ENCODE data around the gene PDE5A.
"Not testable (repeated sequence)": the region's sequence is repeated elsewhere in the genome, so short reads cannot be mapped to it uniquely, and the experiment has no call there.

The PDE5A gene

GRCh38 chr4:119643306-119644042 lies 14.9 kb upstream of the PDE5A start:
- DNase-seq: no peak

- DNase-seq: no peak
Measured at GRCh38 chr4:119641765-119642164, 13.2 kb upstream of the PDE5A start.

GRCh38 chr4:119638359-119638758 lies 9.8 kb upstream of the PDE5A start:
- DNase-seq: no peak

- DNase-seq: not testable (repeated sequence)
Measured at GRCh38 chr4:119636851-119637250, 8.2 kb upstream of the PDE5A start.

GRCh38 chr4:119632216-119632615 lies 3.6 kb upstream of the PDE5A start:
- no peak for DNase-seq

- DNase-seq: no peak
Measured at GRCh38 chr4:119629142-119629471, 503 bp upstream of the PDE5A start.

- peak; percentile 43 to 65 for DNase-seq
Measured at GRCh38 chr4:119627267-119628255, 1.0 kb downstream of the PDE5A start.

- no peak for DNase-seq
Measured at GRCh38 chr4:119626943-119627266, 1.7 kb downstream of the PDE5A start.

- no peak for DNase-seq
Measured at GRCh38 chr4:119626420-119626819, 2.2 kb downstream of the PDE5A start.

GRCh38 chr4:119625761-119626160 lies 2.8 kb downstream of the PDE5A start:
- DNase-seq: no peak

- DNase-seq: no peak
Measured at GRCh38 chr4:119624356-119624755, 4.2 kb downstream of the PDE5A start.

- DNase-seq: no peak
Measured at GRCh38 chr4:119623025-119623424, 5.6 kb downstream of the PDE5A start.

GRCh38 chr4:119615068-119615719 lies 13.4 kb downstream of the PDE5A start:
- no peak for DNase-seq

GRCh38 chr4:119604266-119604665 lies 24.3 kb downstream of the PDE5A start:
- no peak for DNase-seq

GRCh38 chr4:119602366-119602765 lies 26.2 kb downstream of the PDE5A start:
- DNase-seq: no peak

- DNase-seq: no peak
Measured at GRCh38 chr4:119598521-119598920, 30.1 kb downstream of the PDE5A start.

- no peak for DNase-seq
Measured at GRCh38 chr4:119597377-119597776, 31.2 kb downstream of the PDE5A start.

- DNase-seq: no peak
Measured at GRCh38 chr4:119593698-119594097, 34.9 kb downstream of the PDE5A start.

GRCh38 chr4:119592830-119593229 lies 35.8 kb downstream of the PDE5A start:
- DNase-seq: no peak

GRCh38 chr4:119589165-119589564 lies 39.4 kb downstream of the PDE5A start:
- DNase-seq: no peak

GRCh38 chr4:119587796-119588195 lies 40.8 kb downstream of the PDE5A start:
- DNase-seq: no peak

- DNase-seq: no peak
Measured at GRCh38 chr4:119585771-119586170, 42.8 kb downstream of the PDE5A start.

GRCh38 chr4:119581190-119581873 lies 47.3 kb downstream of the PDE5A start:
- no peak for DNase-seq
